Pancreas (tissue), 10 donors: Measurements from ENCODE around the gene IL17RA. TPM values are rescaled to one million over a fixed set of nuclear protein-coding genes. Genes with fewer than 3 reads are reported as not detected.

Experiments used
- ATAC-seq, 4 donors: fragments of 200-7000 bp; cut with Tn5 transposase; one replicate each; pipeline versions ENCODE4 v1.8.0 to v1.9.1; 2020; ENCODE audit warnings: mild to moderate bottlenecking in 4 of 4, moderate library complexity in 4 of 4
- DNase-seq, 6 donors: peaks; one replicate each; pipeline ENCODE4 v3.0.0-alpha.2; 2020
- FAIRE-seq: peaks from 2 replicates; lab custom pipeline; 2012; peaks lifted over from hg19 to GRCh38; lab: Jason Lieb, UNC
- H3K27ac ChIP-seq, 4 donors: fragments of 200-600 bp; sonication (generic); 1 replicate in 3 of 4; 2 replicates in 1 of 4; pipeline versions ENCODE4 v1.5.0 to v1.8.0; 2020
- H3K27me3 ChIP-seq, 4 donors: fragments of 200-600 bp; one replicate each; pipeline ENCODE4 v1.8.0; 2021
- H3K36me3 ChIP-seq, 3 donors: fragments of 200-600 bp; sonication (generic) in 1 of 3; one replicate each; pipeline versions ENCODE4 v1.5.0 to v1.8.0; 2020 to 2021
- H3K4me1 ChIP-seq, 3 donors: fragments of 200-600 bp; one replicate each; pipeline ENCODE4 v1.8.0; 2021
- H3K4me3 ChIP-seq, 4 donors: fragments of 200-600 bp; sonication (generic) in 2 of 4; one replicate each; pipeline versions ENCODE4 v1.5.0 to v1.8.0; 2020 to 2021
- H3K9me3 ChIP-seq, 4 donors: fragments of 200-600 bp; one replicate each; pipeline ENCODE4 v1.8.0; 2021
- WGBS, 2 donors: extraction: QIAGEN DNeasy Blood & Tissue Kit; methylation state at CpG; one replicate each; pipeline ENCODE4 v1.1.7; 2013; 5-methylcytosine and 5-hydroxymethylcytosine counted together
- intact Hi-C, 3 donors: fragments of 100-400 bp; cut with DNase I; formaldehyde crosslinking; loops; one replicate each; pipeline versions ENCODE4 v1.11.1 to v1.14.2; 2022
- polyA plus RNA-seq, 2 donors: library from polyadenylated mRNA; stranded (reverse); fragments of 200-250 nt; gene quantifications; one replicate each; pipeline ENCODE4 v1.2.3, GENCODE V29; 2013
- total RNA-seq, 6 donors: library from RNA; stranded (reverse); fragmentation: NEBNext Ultra II Directional in 4 of 6; extraction: Animal tissue kit (Norgen Biotek cat#: 25700) in 4 of 6; gene quantifications; one replicate each; pipeline versions ENCODE4 v1.2.1 to v1.2.4, GENCODE V29; 2021 to 2023
- TF ChIP-seq, protein P1 (sequence below), 4 donors: fragments of 200-600 bp; sonication (generic) in 3 of 4; IDR thresholded peaks; one replicate each; pipeline versions ENCODE4 v1.5.0 to v1.8.0; 2021; ENCODE audit warnings: antibody characterized with exemption in 4 of 4
- donor health status: healthy with polysubstance abuse.
- donor health status: DM: no; HTN: no; CAD: no; lungs with moderate emphysema.
- donor health status: DM: no; HTN: no; CAD: no.
- donor health status: control.
- donor health status: control.
- donor health status: Bipolar disorder and iron deficiency.
- donor health status: DM: yes; HTN: yes; CAD: no.
- donor health status: DM: no; HTN: no; CAD: no.
- donor health status: DM: no; HTN: no; CAD: no.
- donor health status: DM: yes; HTN: yes; CAD: no.

Gene IL17RA
- total and polyA plus RNA-seq, 8 donors, result 3.8 to 17.0 (median 8.1) TPM

GRCh38 chr22:17114898-17115235, 30.1 kb downstream of the IL17RA start:
- WGBS, 2 donors, result 87 to 88% methylated on average over 9 of the region's 9 CpGs
- Histone ChIP-seq H3K36me3 (no peaks in the 10 kb centered on the region), H3K9me3 (no peaks in the 10 kb centered on the region), H3K4me1 (no peaks in the 10 kb centered on the region), H3K27me3 (no peaks in the 10 kb centered on the region), H3K4me3 (no peak overlapping the region), H3K27ac (no peak overlapping the region)
- DNase-seq, result no peak
- FAIRE-seq, result no peak
- TF ChIP-seq, protein P1, sequence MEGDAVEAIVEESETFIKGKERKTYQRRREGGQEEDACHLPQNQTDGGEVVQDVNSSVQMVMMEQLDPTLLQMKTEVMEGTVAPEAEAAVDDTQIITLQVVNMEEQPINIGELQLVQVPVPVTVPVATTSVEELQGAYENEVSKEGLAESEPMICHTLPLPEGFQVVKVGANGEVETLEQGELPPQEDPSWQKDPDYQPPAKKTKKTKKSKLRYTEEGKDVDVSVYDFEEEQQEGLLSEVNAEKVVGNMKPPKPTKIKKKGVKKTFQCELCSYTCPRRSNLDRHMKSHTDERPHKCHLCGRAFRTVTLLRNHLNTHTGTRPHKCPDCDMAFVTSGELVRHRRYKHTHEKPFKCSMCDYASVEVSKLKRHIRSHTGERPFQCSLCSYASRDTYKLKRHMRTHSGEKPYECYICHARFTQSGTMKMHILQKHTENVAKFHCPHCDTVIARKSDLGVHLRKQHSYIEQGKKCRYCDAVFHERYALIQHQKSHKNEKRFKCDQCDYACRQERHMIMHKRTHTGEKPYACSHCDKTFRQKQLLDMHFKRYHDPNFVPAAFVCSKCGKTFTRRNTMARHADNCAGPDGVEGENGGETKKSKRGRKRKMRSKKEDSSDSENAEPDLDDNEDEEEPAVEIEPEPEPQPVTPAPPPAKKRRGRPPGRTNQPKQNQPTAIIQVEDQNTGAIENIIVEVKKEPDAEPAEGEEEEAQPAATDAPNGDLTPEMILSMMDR (IDR thresholded peaks at IDR 0.05), result no peak
- intact Hi-C loops, result no loop called here
- ATAC-seq, result no peak

GRCh38 chr22:17115236-17115635, 30.4 kb downstream of the IL17RA start:
- DNase-seq, result no peak
- 64 to 75% methylated on average over 4 of the region's 4 CpGs for WGBS, 2 donors
- TF ChIP-seq, protein P1 (IDR thresholded peaks at IDR 0.05), result no peak
- no peaks in the 10 kb centered on the region for H3K36me3 ChIP-seq
- intact Hi-C loops, result no loop called here
- no peak for ATAC-seq
- H3K9me3 ChIP-seq, result no peaks in the 10 kb centered on the region
- no peak overlapping the region for H3K4me3 ChIP-seq
- FAIRE-seq, result no peak
- H3K4me1 ChIP-seq, result no peaks in the 10 kb centered on the region
- H3K27ac ChIP-seq, result no peak overlapping the region
- H3K27me3 ChIP-seq, result no peaks in the 10 kb centered on the region

- no peak for FAIRE-seq
Measured at GRCh38 chr22:17115945-17116565, 31.3 kb downstream of the IL17RA start.

GRCh38 chr22:17116572-17117330, 32.0 kb downstream of the IL17RA start:
- Histone ChIP-seq H3K36me3 (no peaks in the 10 kb centered on the region), H3K9me3 (no peaks in the 10 kb centered on the region), H3K27me3 (peaks cover 0 to 2% (median 0%) of the 10 kb centered on the region in 4 donors), H3K27ac (no peak overlapping the region), H3K4me3 (no peak overlapping the region), H3K4me1 (no peaks in the 10 kb centered on the region)
- TF ChIP-seq, protein P1 (IDR thresholded peaks at IDR 0.05), result no peak
- ATAC-seq (no peak), FAIRE-seq (no peak), DNase-seq (no peak)
- intact Hi-C loops, result no loop called here
- WGBS, 2 donors, result 36 to 52% methylated on average over 6 of the region's 6 CpGs

More at GRCh38 chr22:17115945-17116565, 31.3 kb downstream of the IL17RA start:
- Histone ChIP-seq H3K9me3 (no peaks in the 10 kb centered on the region), H3K27ac (no peak overlapping the region), H3K4me3 (no peak overlapping the region), H3K4me1 (no peaks in the 10 kb centered on the region), H3K36me3 (no peaks in the 10 kb centered on the region), H3K27me3 (no peaks in the 10 kb centered on the region)
- intact Hi-C loops, result no loop called here
- DNase-seq (no peak), ATAC-seq (no peak)
- TF ChIP-seq, protein P1 (IDR thresholded peaks at IDR 0.05), result no peak
- 62 to 71% methylated on average over 5 of the region's 5 CpGs for WGBS, 2 donors

- FAIRE-seq, result no peak
- 51 to 64% methylated on average over 3 of the region's 3 CpGs for WGBS, 2 donors
- no peak for ATAC-seq
- H3K36me3 ChIP-seq, result no peaks in the 10 kb centered on the region
- TF ChIP-seq, protein P1 (IDR thresholded peaks at IDR 0.05), result no peak
- H3K4me3 ChIP-seq, result no peak overlapping the region
- H3K9me3 ChIP-seq, result no peaks in the 10 kb centered on the region
- no peak overlapping the region for H3K27ac ChIP-seq
- H3K4me1 ChIP-seq, result no peaks in the 10 kb centered on the region
- intact Hi-C loops, result no loop called here
- DNase-seq, result no peak
- H3K27me3 ChIP-seq, result peaks cover 0 to 4% (median 0%) of the 10 kb centered on the region in 4 donors
Measured at GRCh38 chr22:17117400-17117799, 32.6 kb downstream of the IL17RA start.
